GM23338 (cell line): Measurements from ENCODE around the gene LCLAT1.

Experiments used
- EZH2 ChIP-seq: fragments of 200-600 bp; sonication (generic); IDR thresholded peaks from one replicate; pipeline ENCODE4 v1.8.0; 2017; ENCODE audit warnings: antibody characterized with exemption, mild to moderate bottlenecking, low read depth; ENCODE audit not compliant: unreplicated experiment
- TF ChIP-seq, protein P1 (sequence below), 2 experiments: fragments of 200-600 bp in 1 of 2; sonication (generic) in 1 of 2; conservative IDR thresholded peaks; 2 replicates each; pipeline versions ENCODE4 v1.5.1 to v1.6.1; 2016 to 2017; ENCODE audit warnings: antibody characterized with exemption in 2 of 2, low read depth in 2 of 2, mild to moderate bottlenecking in 2 of 2, moderate library complexity in 1 of 2

- TF ChIP-seq, protein P1, sequence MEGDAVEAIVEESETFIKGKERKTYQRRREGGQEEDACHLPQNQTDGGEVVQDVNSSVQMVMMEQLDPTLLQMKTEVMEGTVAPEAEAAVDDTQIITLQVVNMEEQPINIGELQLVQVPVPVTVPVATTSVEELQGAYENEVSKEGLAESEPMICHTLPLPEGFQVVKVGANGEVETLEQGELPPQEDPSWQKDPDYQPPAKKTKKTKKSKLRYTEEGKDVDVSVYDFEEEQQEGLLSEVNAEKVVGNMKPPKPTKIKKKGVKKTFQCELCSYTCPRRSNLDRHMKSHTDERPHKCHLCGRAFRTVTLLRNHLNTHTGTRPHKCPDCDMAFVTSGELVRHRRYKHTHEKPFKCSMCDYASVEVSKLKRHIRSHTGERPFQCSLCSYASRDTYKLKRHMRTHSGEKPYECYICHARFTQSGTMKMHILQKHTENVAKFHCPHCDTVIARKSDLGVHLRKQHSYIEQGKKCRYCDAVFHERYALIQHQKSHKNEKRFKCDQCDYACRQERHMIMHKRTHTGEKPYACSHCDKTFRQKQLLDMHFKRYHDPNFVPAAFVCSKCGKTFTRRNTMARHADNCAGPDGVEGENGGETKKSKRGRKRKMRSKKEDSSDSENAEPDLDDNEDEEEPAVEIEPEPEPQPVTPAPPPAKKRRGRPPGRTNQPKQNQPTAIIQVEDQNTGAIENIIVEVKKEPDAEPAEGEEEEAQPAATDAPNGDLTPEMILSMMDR (conservative IDR thresholded peaks at IDR 0.05; ENCODE audit: low read depth in 2 of 2) = no peak
- no peak for TF ChIP-seq EZH2
Measured at GRCh38 chr2:30530346-30530745, 83.3 kb downstream of the LCLAT1 start.
